Upper lobe of left lung (tissue), 6 donors: Measurements from ENCODE around the gene SULF2. TPM values are rescaled to one million over a fixed set of nuclear protein-coding genes. Genes with fewer than 3 reads are reported as not detected.

ENCODE experiments used
- ATAC-seq, 2 donors: fragments of 200-7000 bp; cut with Tn5 transposase; one replicate each; pipeline ENCODE4 v1.9.1; 2022; ENCODE audit warnings: mild to moderate bottlenecking in 2 of 2, moderate library complexity in 2 of 2; ENCODE audit not compliant: low FRiP score in 2 of 2
- DNase-seq, 2 donors: peaks; one replicate each; pipeline ENCODE4 v3.0.0-alpha.2; 2019 to 2020
- H3K27ac ChIP-seq, 4 donors: fragments of 200-600 bp; sonication (generic); one replicate each; pipeline ENCODE4 v1.5.1; 2016 to 2019
- H3K27me3 ChIP-seq, 4 donors: fragments of 200-600 bp; sonication (generic); one replicate each; pipeline ENCODE4 v1.5.1; 2017 to 2019
- H3K36me3 ChIP-seq, 4 donors: fragments of 200-600 bp; sonication (generic); one replicate each; pipeline ENCODE4 v1.5.1; 2016 to 2019
- H3K4me1 ChIP-seq, 4 donors: fragments of 200-600 bp; sonication (generic); one replicate each; pipeline ENCODE4 v1.5.1; 2018 to 2019
- H3K4me3 ChIP-seq, 4 donors: fragments of 200-600 bp; sonication (generic); one replicate each; pipeline ENCODE4 v1.5.1; 2017 to 2019; ENCODE audit warnings: mild to moderate bottlenecking in 2 of 4, moderate library complexity in 1 of 4
- H3K9me3 ChIP-seq, 4 donors: fragments of 200-600 bp; sonication (generic); one replicate each; pipeline ENCODE4 v1.5.1; 2018 to 2019
- CTCF ChIP-seq, 6 experiments: fragments of 450-650 bp in 4 of 6; fragments of 200-600 bp in 2 of 6; sonication (generic) in 2 of 6; IDR thresholded peaks; one replicate each; pipeline ENCODE4 v1.5.1; 2016 to 2019; ENCODE audit warnings: antibody characterized with exemption in 6 of 6
- EP300 ChIP-seq, 4 donors: sonication (generic); formaldehyde crosslinking; IDR thresholded peaks; one replicate each; pipeline ENCODE4 v1.5.1; 2017; ENCODE audit warnings: antibody characterized with exemption in 4 of 4, control low read depth in 2 of 4
- POLR2A ChIP-seq, 4 donors: fragments of 450-650 bp; IDR thresholded peaks; one replicate each; pipeline ENCODE4 v1.5.1; 2016 to 2017; ENCODE audit warnings: antibody characterized with exemption in 4 of 4, mild to moderate bottlenecking in 2 of 4
- POLR2AphosphoS5 ChIP-seq, 2 donors: sonication (generic); formaldehyde crosslinking; IDR thresholded peaks; one replicate each; pipeline ENCODE4 v1.5.1; 2017; ENCODE audit warnings: antibody characterized with exemption in 2 of 2
- WGBS, 2 donors: methylation state at CpG; one replicate each; pipeline ENCODE4 v1.1.5; 2017 to 2018; 5-methylcytosine and 5-hydroxymethylcytosine counted together
- total RNA-seq, 6 donors: library from RNA; depleted of rRNA in 4 of 6; stranded (reverse); fragments of >200 nt in 4 of 6; gene quantifications; one replicate each; pipeline versions ENCODE4 v1.1.0 to v1.2.1, GENCODE V29; 2016 to 2021
- donor health status: DM: no; HTN: no; CAD: no; lungs with moderate emphysema.
- donor health status: DM: no; HTN: yes; CAD: no; lungs with severe emphysema.

Gene SULF2
- total RNA-seq, 6 donors from 2014 or later: 15.0 to 63.8 (median 21.7) TPM

- peak overlapping the region in 3 of 4 donors; percentile 4 to 69 (median 36) for H3K27ac ChIP-seq
- DNase-seq (peak in 1 of 2 donors; percentile 78), ATAC-seq (peak; percentile 78 to 87)
- no peaks in the 10 kb centered on the region for H3K27me3 ChIP-seq
- TF ChIP-seq POLR2A (IDR thresholded peaks at IDR 0.05): no peak
- TF ChIP-seq EP300 (IDR thresholded peaks at IDR 0.05): no peak
- no peak for TF ChIP-seq CTCF (IDR thresholded peaks at IDR 0.05)
- TF ChIP-seq POLR2AphosphoS5 (IDR thresholded peaks at IDR 0.05): peak; percentile 58 to 63
- H3K4me1 ChIP-seq: peaks cover 0 to 4% (median 0%) of the 10 kb centered on the region in 4 donors
- H3K36me3 ChIP-seq: no peaks in the 10 kb centered on the region
- WGBS, 2 donors: 58 to 62% methylated on average over 15 to 17 of the region's 17 CpGs
- no peak overlapping the region for H3K4me3 ChIP-seq
- no peaks in the 10 kb centered on the region for H3K9me3 ChIP-seq
These were observed 49.6 kb downstream of the SULF2 start for GRCh38 chr20:47735412-47736400.

GRCh38 chr20:47734870-47735269 is 50.4 kb downstream of the SULF2 start:
- TF ChIP-seq POLR2A (IDR thresholded peaks at IDR 0.05) (no peak), EP300 (IDR thresholded peaks at IDR 0.05) (no peak), POLR2AphosphoS5 (IDR thresholded peaks at IDR 0.05) (no peak), CTCF (IDR thresholded peaks at IDR 0.05) (no peak)
- WGBS, 2 donors: 75 to 83% methylated on average over 2 of the region's 2 CpGs
- Histone ChIP-seq H3K36me3 (no peaks in the 10 kb centered on the region), H3K27me3 (no peaks in the 10 kb centered on the region), H3K4me3 (no peak overlapping the region), H3K4me1 (peaks cover 0 to 4% (median 0%) of the 10 kb centered on the region in 4 donors), H3K27ac (no peak overlapping the region), H3K9me3 (no peaks in the 10 kb centered on the region)
- ATAC-seq (no peak), DNase-seq (no peak)

GRCh38 chr20:47733892-47734291 is 51.4 kb downstream of the SULF2 start:
- Histone ChIP-seq H3K4me1 (peaks cover 0 to 4% (median 0%) of the 10 kb centered on the region in 4 donors), H3K36me3 (no peaks in the 10 kb centered on the region), H3K27me3 (no peaks in the 10 kb centered on the region), H3K27ac (no peak overlapping the region), H3K9me3 (no peaks in the 10 kb centered on the region), H3K4me3 (no peak overlapping the region)
- no peak for TF ChIP-seq CTCF (IDR thresholded peaks at IDR 0.05)
- TF ChIP-seq POLR2AphosphoS5 (IDR thresholded peaks at IDR 0.05): no peak
- no peak for TF ChIP-seq EP300 (IDR thresholded peaks at IDR 0.05)
- TF ChIP-seq POLR2A (IDR thresholded peaks at IDR 0.05): no peak
- ATAC-seq: no peak
- 76 to 84% methylated on average over 4 of the region's 4 CpGs for WGBS, 2 donors
- no peak for DNase-seq

GRCh38 chr20:47730744-47731143 is 54.5 kb downstream of the SULF2 start:
- Histone ChIP-seq H3K9me3 (no peaks in the 10 kb centered on the region), H3K27ac (no peak overlapping the region), H3K27me3 (no peaks in the 10 kb centered on the region), H3K4me1 (peaks cover 0 to 10% (median 7%) of the 10 kb centered on the region in 4 donors), H3K4me3 (no peak overlapping the region), H3K36me3 (no peaks in the 10 kb centered on the region)
- DNase-seq: no peak
- no peak for ATAC-seq
- TF ChIP-seq POLR2A (IDR thresholded peaks at IDR 0.05) (no peak), CTCF (IDR thresholded peaks at IDR 0.05) (no peak), EP300 (IDR thresholded peaks at IDR 0.05) (no peak), POLR2AphosphoS5 (IDR thresholded peaks at IDR 0.05) (no peak)
- WGBS, 2 donors: 94 to 95% methylated on average over 4 of the region's 4 CpGs
